ENCODE results near the gene OGN.

OGN gene

GRCh38 chr9:92359394-92359995 is 44.9 kb downstream of the OGN start:
- H3K27me3 ChIP-seq (ENCODE audit: insufficient read depth, poor library complexity, severe bottlenecking): no peaks in the 10 kb centered on the region
- H3K4me1 ChIP-seq (ENCODE audit: insufficient read depth, poor library complexity, severe bottlenecking): no peaks in the 10 kb centered on the region
- H3K36me3 ChIP-seq (ENCODE audit: low read depth): no peaks in the 10 kb centered on the region
- no peaks in the 10 kb centered on the region for H3K9me3 ChIP-seq (ENCODE audit: severe bottlenecking)
- DNase-seq (ENCODE audit: low spot score) (no peak), ATAC-seq (ENCODE audit: low read depth) (no peak)
- H3K27ac ChIP-seq (ENCODE audit: poor library complexity, severe bottlenecking): no peak overlapping the region
- H3K4me3 ChIP-seq (ENCODE audit: severe bottlenecking): no peak overlapping the region
- no peak for TF ChIP-seq CTCF (IDR thresholded peaks at IDR 0.05; ENCODE audit: poor library complexity, severe bottlenecking)

- Histone ChIP-seq H3K36me3 (ENCODE audit: low read depth) (0 out of 2 replicates have a peak, but pooled peaks cover 3% of the 10 kb centered on the region), H3K27me3 (ENCODE audit: insufficient read depth, poor library complexity, severe bottlenecking) (no peaks in the 10 kb centered on the region), H3K27ac (ENCODE audit: poor library complexity, severe bottlenecking) (no peak overlapping the region), H3K4me3 (ENCODE audit: severe bottlenecking) (no peak overlapping the region), H3K9me3 (ENCODE audit: severe bottlenecking) (no peaks in the 10 kb centered on the region), H3K4me1 (ENCODE audit: insufficient read depth, poor library complexity, severe bottlenecking) (no peaks in the 10 kb centered on the region)
- ATAC-seq (ENCODE audit: low read depth) (no peak), DNase-seq (ENCODE audit: low spot score) (no peak)
- TF ChIP-seq CTCF (IDR thresholded peaks at IDR 0.05; ENCODE audit: poor library complexity, severe bottlenecking): no peak
These were observed 51.3 kb downstream of the OGN start for GRCh38 chr9:92353051-92353450.

GRCh38 chr9:92350740-92351133 is 53.6 kb downstream of the OGN start:
- no peaks in the 10 kb centered on the region for H3K9me3 ChIP-seq (ENCODE audit: severe bottlenecking)
- H3K4me3 ChIP-seq (ENCODE audit: severe bottlenecking): no peak overlapping the region
- no peak for TF ChIP-seq CTCF (IDR thresholded peaks at IDR 0.05; ENCODE audit: poor library complexity, severe bottlenecking)
- ATAC-seq (ENCODE audit: low read depth): no peak
- H3K4me1 ChIP-seq (ENCODE audit: insufficient read depth, poor library complexity, severe bottlenecking): no peaks in the 10 kb centered on the region
- peaks cover 7% of the 10 kb centered on the region; the same call in 1 of the 2 replicates for H3K36me3 ChIP-seq (ENCODE audit: low read depth)
- DNase-seq (ENCODE audit: low spot score): no peak
- H3K27me3 ChIP-seq (ENCODE audit: insufficient read depth, poor library complexity, severe bottlenecking): no peaks in the 10 kb centered on the region
- no peak overlapping the region for H3K27ac ChIP-seq (ENCODE audit: poor library complexity, severe bottlenecking)

GRCh38 chr9:92349771-92350739 is 54.3 kb downstream of the OGN start:
- TF ChIP-seq CTCF (IDR thresholded peaks at IDR 0.05; ENCODE audit: poor library complexity, severe bottlenecking): no peak
- H3K4me1 ChIP-seq (ENCODE audit: insufficient read depth, poor library complexity, severe bottlenecking): no peaks in the 10 kb centered on the region

More at GRCh38 chr9:92349771-92350739, 54.3 kb downstream of the OGN start:
- Histone ChIP-seq H3K27me3 (ENCODE audit: insufficient read depth, poor library complexity, severe bottlenecking) (no peaks in the 10 kb centered on the region), H3K36me3 (ENCODE audit: low read depth) (peaks cover 7% of the 10 kb centered on the region; the same call in 1 of the 2 replicates), H3K27ac (ENCODE audit: poor library complexity, severe bottlenecking) (no peak overlapping the region), H3K4me3 (ENCODE audit: severe bottlenecking) (no peak overlapping the region), H3K9me3 (ENCODE audit: severe bottlenecking) (no peaks in the 10 kb centered on the region)
- DNase-seq (ENCODE audit: low spot score) (no peak), ATAC-seq (ENCODE audit: low read depth) (no peak)
